HCT116 (cell line): Measurements from ENCODE around the gene CISD3. TPM values are rescaled to one million over a fixed set of nuclear protein-coding genes. Genes with fewer than 3 reads are reported as not detected.

Source experiments
- ATAC-seq: fragments of 200-7000 bp; cut with Tn5 transposase; 2 replicates; pipeline ENCODE4 v1.9.1; 2020; ENCODE audit warnings: mild to moderate bottlenecking, moderate library complexity
- BruUV-seq: library from RNA; stranded (reverse); fragments of 400-500 nt; replicated peaks from 2 replicates; lab custom pipeline; 2021; lab: Mats Ljungman, UMichigan
- CTCF ChIA-PET: fragments of 300-600 bp; sonication (Branson Sonifier 250); formaldehyde crosslinking; loops from one replicate; lab custom pipeline; 2021; ENCODE audit warnings: antibody characterized with exemption; lab: Charles Lee
- POLR2A ChIA-PET: fragments of 300-600, 350-600 bp; sonication (Branson Sonifier 250); formaldehyde crosslinking; loops from one replicate; lab custom pipeline; 2021; ENCODE audit warnings: antibody characterized with exemption; lab: Charles Lee
- RAD21 ChIA-PET, 2 experiments: fragments of 300-600 bp; sonication (Branson Sonifier 250); formaldehyde crosslinking; loops; one replicate each; lab custom pipeline; 2023; ENCODE audit warnings: low total read pairs in 2 of 2; ENCODE audit not compliant: uncharacterized antibody in 2 of 2, unreplicated experiment in 2 of 2, low non-redundant PET in 1 of 2; lab: Charles Lee
- DNase-seq: peaks from one replicate; pipeline ENCODE4 v3.0.0-alpha.2; 2010; ENCODE audit warnings: low read depth, low spot score
- H2AFZ ChIP-seq: fragments of 200-600 bp; shearing (Covaris generic), sonication (generic); 2 replicates; pipeline ENCODE4 v1.6.1; 2017; ENCODE audit warnings: low read depth, mixed run types, mixed read lengths, antibody characterized with exemption, low read length; ENCODE audit not compliant: poor library complexity, severe bottlenecking
- H3K27ac ChIP-seq: 2 replicates; pipeline ENCODE4 v1.5.1; 2012; ENCODE audit warnings: low read depth, low read length
- H3K27me3 ChIP-seq: fragments of 200-600 bp; sonication (generic); 2 replicates; pipeline ENCODE4 v1.6.1; 2016; ENCODE audit warnings: mixed run types, low read length, mixed read lengths; ENCODE audit not compliant: insufficient read depth
- H3K36me3 ChIP-seq, 2 experiments: fragments of 200-500 bp in 1 of 2; fragments of 200-600 bp in 1 of 2; sonication (Bioruptor generic) in 1 of 2; sonication (generic) in 1 of 2; 2 replicates each; pipeline versions ENCODE4 v1.5.1 to v1.6.1; 2014 to 2016; ENCODE audit warnings: low read length in 2 of 2, inconsistent platforms in 1 of 2, mixed read lengths in 1 of 2, mixed run types in 1 of 2; ENCODE audit not compliant: insufficient read depth in 2 of 2, control insufficient read depth in 1 of 2
- H3K4me1 ChIP-seq, 2 experiments: fragments of 200-600 bp in 1 of 2; sonication (generic) in 1 of 2; 2 replicates each; pipeline versions ENCODE4 v1.5.1 to v1.6.1; 2012 to 2017; ENCODE audit warnings: low read length in 2 of 2, inconsistent platforms in 1 of 2, mild to moderate bottlenecking in 1 of 2, mixed read lengths in 1 of 2, mixed run types in 1 of 2, moderate library complexity in 1 of 2; ENCODE audit not compliant: insufficient read depth in 2 of 2, control insufficient read depth in 1 of 2
- H3K4me2 ChIP-seq: fragments of 200-600 bp; sonication (generic); 2 replicates; pipeline ENCODE4 v1.6.1; 2017; ENCODE audit warnings: mixed run types, low read length, mixed read lengths
- H3K4me3 ChIP-seq, 2 experiments: fragments of 200-600 bp in 1 of 2; sonication (generic) in 1 of 2; replicated peaks in 1 of 2; 2 replicates each; pipeline ENCODE4 v1.5.1; 2011 to 2016; ENCODE audit warnings: low read length in 2 of 2, control low read depth in 1 of 2, low read depth in 1 of 2, mild to moderate bottlenecking in 1 of 2, mixed read lengths in 1 of 2, mixed run types in 1 of 2
- H3K79me2 ChIP-seq: fragments of 200-600 bp; sonication (generic); 2 replicates; pipeline ENCODE4 v1.6.1; 2017; ENCODE audit warnings: mild to moderate bottlenecking, mixed run types, low read length, moderate library complexity, mixed read lengths; ENCODE audit not compliant: insufficient read depth
- H3K9ac ChIP-seq: fragments of 200-600 bp; sonication (generic); 2 replicates; pipeline ENCODE4 v1.6.1; 2016; ENCODE audit warnings: low read length, mixed read lengths
- H3K9me2 ChIP-seq: fragments of 200-600 bp; sonication (generic), shearing (Covaris generic); 2 replicates; pipeline ENCODE4 v1.6.1; 2017; ENCODE audit warnings: mixed run types, mild to moderate bottlenecking, moderate library complexity; ENCODE audit not compliant: insufficient read depth
- H3K9me3 ChIP-seq, 2 experiments: fragments of 200-500 bp in 1 of 2; fragments of 200-600 bp in 1 of 2; sonication (Bioruptor generic) in 1 of 2; sonication (generic) in 1 of 2; 2 replicates each; pipeline ENCODE4 v1.6.1; 2014 to 2017; ENCODE audit warnings: low read length in 2 of 2, mixed read lengths in 2 of 2, inconsistent platforms in 1 of 2, low read depth in 1 of 2, mild to moderate bottlenecking in 1 of 2, mixed run types in 1 of 2, moderate library complexity in 1 of 2; ENCODE audit not compliant: control insufficient read depth in 1 of 2, insufficient read depth in 1 of 2
- H4K20me1 ChIP-seq: fragments of 200-600 bp; sonication (generic), shearing (Covaris generic); 2 replicates; pipeline ENCODE4 v1.6.1; 2017; ENCODE audit warnings: mixed run types, mild to moderate bottlenecking, moderate library complexity; ENCODE audit not compliant: insufficient read depth
- ATF3 ChIP-seq: IDR thresholded peaks from 2 replicates; pipeline ENCODE4 v1.6.1; 2012
- CBX3 ChIP-seq: IDR thresholded peaks from 2 replicates; pipeline ENCODE4 v1.6.1; 2012; ENCODE audit warnings: low read depth
- CEBPB ChIP-seq: IDR thresholded peaks from 2 replicates; pipeline ENCODE4 v1.6.1; 2012; ENCODE audit warnings: low read depth
- ELF1 ChIP-seq: IDR thresholded peaks from 2 replicates; pipeline ENCODE4 v1.6.1; 2012; ENCODE audit warnings: low read depth, borderline replicate concordance
- EZH2 ChIP-seq: fragments of 200-600 bp; sonication (generic); IDR thresholded peaks from 2 replicates; pipeline ENCODE4 v1.6.1; 2017; ENCODE audit warnings: antibody characterized with exemption, mixed run types
- FOSL1 ChIP-seq: IDR thresholded peaks from 2 replicates; pipeline ENCODE4 v1.6.1; 2012; ENCODE audit warnings: low read depth
- POLR2A ChIP-seq: IDR thresholded peaks from 2 replicates; pipeline ENCODE4 v1.7.0; 2011; ENCODE audit warnings: borderline replicate concordance; ENCODE audit not compliant: insufficient read depth, insufficient read length; ENCODE audit errors: extremely low read depth
- POLR2AphosphoS5 ChIP-seq: IDR thresholded peaks from 2 replicates; pipeline ENCODE4 v1.6.1; 2011; ENCODE audit warnings: mild to moderate bottlenecking, low read depth, low read length, moderate library complexity
- RAD21 ChIP-seq: IDR thresholded peaks from 2 replicates; pipeline ENCODE4 v1.6.1; 2012; ENCODE audit warnings: low read depth, mild to moderate bottlenecking
- REST ChIP-seq: IDR thresholded peaks from 2 replicates; pipeline ENCODE4 v1.6.1; 2012; ENCODE audit warnings: low read depth
- SIN3A ChIP-seq: IDR thresholded peaks from 2 replicates; pipeline ENCODE4 v1.6.1; 2012; ENCODE audit warnings: low read depth
- YY1 ChIP-seq: IDR thresholded peaks from 2 replicates; pipeline ENCODE4 v1.6.1; 2011; ENCODE audit warnings: low read length, low read depth, moderate library complexity, mild to moderate bottlenecking; ENCODE audit not compliant: insufficient replicate concordance; ENCODE audit errors: extremely low read depth
- ZNF274 ChIP-seq: fragments of 200-500 bp; sonication (Bioruptor generic); IDR thresholded peaks from 2 replicates; pipeline ENCODE4 v1.6.1; 2014; ENCODE audit warnings: mild to moderate bottlenecking, low read depth, low read length, inconsistent platforms
- intact Hi-C: fragments of 100-400 bp; cut with micrococcal nuclease; formaldehyde crosslinking; loops from 2 replicates; pipeline ENCODE4 v1.10.0; 2022
- total RNA-seq: library from RNA; stranded (reverse); gene quantifications from one replicate; pipeline ENCODE4 v1.2.1, GENCODE V29; 2021; ENCODE audit not compliant: unreplicated experiment
- TF ChIP-seq, protein P1 (sequence below), 3 experiments: fragments of 200-600 bp in 1 of 3; sonication (generic) in 1 of 3; IDR thresholded peaks in 2 of 3; conservative IDR thresholded peaks in 1 of 3; 2 replicates each; pipeline ENCODE4 v1.5.1; 2012 to 2017; ENCODE audit warnings: low read depth in 2 of 3, low read length in 2 of 3, antibody characterized with exemption in 1 of 3, borderline replicate concordance in 1 of 3, control low read depth in 1 of 3, mild to moderate bottlenecking in 1 of 3, mixed read lengths in 1 of 3, mixed run types in 1 of 3, moderate library complexity in 1 of 3; ENCODE audit not compliant: insufficient read depth in 1 of 3
- TF ChIP-seq, protein P2 (sequence below): IDR thresholded peaks from 2 replicates; pipeline ENCODE4 v1.6.1; 2012

CISD3 gene
- total RNA-seq, 1 experiment from 2014 or later: 50.2 TPM

GRCh38 chr17:38745545-38745944 is 15.4 kb downstream of the CISD3 start (continued):
- TF ChIP-seq ELF1: no peak
- TF ChIP-seq, protein P1, sequence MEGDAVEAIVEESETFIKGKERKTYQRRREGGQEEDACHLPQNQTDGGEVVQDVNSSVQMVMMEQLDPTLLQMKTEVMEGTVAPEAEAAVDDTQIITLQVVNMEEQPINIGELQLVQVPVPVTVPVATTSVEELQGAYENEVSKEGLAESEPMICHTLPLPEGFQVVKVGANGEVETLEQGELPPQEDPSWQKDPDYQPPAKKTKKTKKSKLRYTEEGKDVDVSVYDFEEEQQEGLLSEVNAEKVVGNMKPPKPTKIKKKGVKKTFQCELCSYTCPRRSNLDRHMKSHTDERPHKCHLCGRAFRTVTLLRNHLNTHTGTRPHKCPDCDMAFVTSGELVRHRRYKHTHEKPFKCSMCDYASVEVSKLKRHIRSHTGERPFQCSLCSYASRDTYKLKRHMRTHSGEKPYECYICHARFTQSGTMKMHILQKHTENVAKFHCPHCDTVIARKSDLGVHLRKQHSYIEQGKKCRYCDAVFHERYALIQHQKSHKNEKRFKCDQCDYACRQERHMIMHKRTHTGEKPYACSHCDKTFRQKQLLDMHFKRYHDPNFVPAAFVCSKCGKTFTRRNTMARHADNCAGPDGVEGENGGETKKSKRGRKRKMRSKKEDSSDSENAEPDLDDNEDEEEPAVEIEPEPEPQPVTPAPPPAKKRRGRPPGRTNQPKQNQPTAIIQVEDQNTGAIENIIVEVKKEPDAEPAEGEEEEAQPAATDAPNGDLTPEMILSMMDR (IDR thresholded peaks at IDR 0.05 in 2 of 3, conservative IDR thresholded peaks at IDR 0.05 in 1 of 3; ENCODE audit: borderline replicate concordance in 1 of 3, insufficient read depth in 1 of 3, low read depth in 2 of 3, low read length in 2 of 3): no peak

GRCh38 chr17:38746004-38746848 is 16.1 kb downstream of the CISD3 start:
- ChIA-PET CTCF (interaction anchor here (0.6 to 2.1 kb wide), 2 partner anchors 11 to 15 kb away, joined by 3 to 10 read pairs; no protein-coding TSS in a partner anchor), RAD21 (interaction anchor here in 1 of 2 experiments (0.7 kb wide), 1 partner anchor 68 kb away, joined by 5 read pairs; no protein-coding TSS in a partner anchor), POLR2A (no interaction called here)
- no peaks in the 10 kb centered on the region for H4K20me1 ChIP-seq
- H2AFZ ChIP-seq: no peak overlapping the region
- H3K9me3 ChIP-seq: no peaks in the 10 kb centered on the region
- BruUV-seq: TSS peak; percentile 41
- H3K27ac ChIP-seq: peak overlapping the region; percentile 95; the same call in 1 of the 2 replicates
- H3K36me3 ChIP-seq: 0 out of 4 replicates have a peak, but pooled peaks cover 0 to 3% of the 10 kb centered on the region in 2 experiments
- ATAC-seq (no peak), DNase-seq (no peak)
- H3K9me2 ChIP-seq: no peaks in the 10 kb centered on the region
- peaks cover 82% of the 10 kb centered on the region for H3K79me2 ChIP-seq
- H3K4me2 ChIP-seq: peak overlapping the region; percentile 90
- peak overlapping the region; percentile 99 to 100 for H3K4me3 ChIP-seq
- H3K9ac ChIP-seq: peak overlapping the region; percentile 95
- intact Hi-C loops: no loop called here
- no peaks in the 10 kb centered on the region for H3K27me3 ChIP-seq
- peaks cover 32 to 62% of the 10 kb centered on the region in 2 experiments for H3K4me1 ChIP-seq
- TF ChIP-seq SIN3A (no peak), CEBPB (no peak), ATF3 (no peak), REST (no peak), FOSL1 (no peak), YY1 (no peak), ZNF274 (no peak), RAD21 (no peak), POLR2AphosphoS5 (no peak), EZH2 (no peak), CBX3 (no peak), POLR2A (no peak)
- TF ChIP-seq, protein P2, sequence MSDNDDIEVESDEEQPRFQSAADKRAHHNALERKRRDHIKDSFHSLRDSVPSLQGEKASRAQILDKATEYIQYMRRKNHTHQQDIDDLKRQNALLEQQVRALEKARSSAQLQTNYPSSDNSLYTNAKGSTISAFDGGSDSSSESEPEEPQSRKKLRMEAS: no peak
- TF ChIP-seq, protein P1 (IDR thresholded peaks at IDR 0.05 in 2 of 3, conservative IDR thresholded peaks at IDR 0.05 in 1 of 3; ENCODE audit: borderline replicate concordance in 1 of 3, insufficient read depth in 1 of 3, low read depth in 2 of 3, low read length in 2 of 3): no peak
